GM12891 (cell line): Measurements from ENCODE around the gene ZNF33A.

Experiments
- POLR2A ChIP-seq: IDR thresholded peaks from 2 replicates; pipeline ENCODE4 v1.6.1; 2011; ENCODE audit warnings: low read depth, low read length, control low read depth
- POLR2AphosphoS5 ChIP-seq: IDR thresholded peaks from 2 replicates; pipeline ENCODE4 v1.6.1; 2011; ENCODE audit warnings: low read depth, low read length, control low read depth
- SPI1 ChIP-seq: IDR thresholded peaks from 2 replicates; pipeline ENCODE4 v1.6.1; 2011; ENCODE audit warnings: low read depth, low read length, control low read depth

- TF ChIP-seq POLR2A (no peak), POLR2AphosphoS5 (no peak), SPI1 (no peak)
These were observed 22.4 kb downstream of the ZNF33A start for GRCh38 chr10:38032886-38033285.
